CD4-positive, alpha-beta T cell treated with Interleukin-6 at 100 ng/mL for 8 hours (primary cell): Measurements from ENCODE around the gene RBX1.

Source experiments
- DNase-seq: peaks from one replicate; pipeline ENCODE4 v3.0.0-alpha.2; 2020; ENCODE audit warnings: mixed read lengths, low spot score

RBX1 gene

DNA sequence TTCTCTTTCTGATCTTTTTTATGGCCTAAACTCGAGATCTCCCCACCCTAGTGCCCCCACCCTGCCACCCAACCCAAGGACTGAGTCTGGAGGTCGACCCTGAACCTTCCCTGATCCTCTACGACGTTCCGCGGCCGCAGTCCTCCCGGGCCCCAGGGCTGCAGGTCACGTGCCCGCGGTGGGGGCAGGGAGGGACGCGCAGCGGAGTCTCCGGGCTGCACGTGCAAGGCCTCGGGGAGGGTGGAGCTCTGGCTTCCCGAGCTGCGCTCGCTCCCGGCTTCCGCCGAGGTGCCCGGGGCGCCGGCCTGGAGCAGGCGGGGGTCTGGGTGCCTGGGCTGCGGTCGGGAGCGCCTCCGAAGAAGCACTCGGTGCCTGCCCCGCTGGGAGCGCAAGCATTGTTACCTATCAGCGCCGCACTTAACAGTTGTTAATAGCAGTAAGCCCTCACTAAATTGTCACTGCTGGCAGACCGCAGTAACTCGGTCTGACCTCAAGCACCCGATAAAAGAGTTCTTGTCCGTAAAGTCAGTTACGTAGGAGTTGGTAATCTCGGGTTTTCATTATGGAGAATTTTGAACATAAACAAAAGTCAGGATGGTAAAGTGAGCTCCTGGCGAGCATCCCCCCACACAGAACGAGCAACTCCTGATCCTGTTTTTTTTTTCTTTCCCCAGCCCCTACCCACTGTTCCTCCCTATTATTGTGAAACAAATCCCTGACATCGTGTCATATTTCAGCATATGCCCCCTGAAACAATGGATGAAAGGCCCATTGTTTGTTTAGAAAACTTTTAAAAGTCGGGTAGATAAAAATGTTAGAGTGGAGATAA, 71.5 kb downstream of the RBX1 start:
- peak; percentile 83 for DNase-seq
